ENCODE data around the gene KRT86. TPM values are rescaled to one million over a fixed set of nuclear protein-coding genes. Genes with fewer than 3 reads are reported as not detected.

Gene KRT86
- polyA plus RNA-seq, 1 donor (not counting 4 experiments of a cell fraction or from before 2014, with no cell fraction given): not detected

- Histone ChIP-seq H4K20me1 (ENCODE audit: control insufficient read depth, extremely low read depth, insufficient read depth, low read length) (no peaks in the 10 kb centered on the region), H3K9me1 (ENCODE audit: control insufficient read depth, extremely low read depth, insufficient read depth, low read length) (no peaks in the 10 kb centered on the region), H2AFZ (ENCODE audit: control insufficient read depth, low read length) (no peak overlapping the region), H3K9me3 (ENCODE audit: control insufficient read depth, low read depth, low read length) (no peaks in the 10 kb centered on the region), H3K79me2 (ENCODE audit: control insufficient read depth, insufficient read depth, low read length) (no peaks in the 10 kb centered on the region), H3K4me3 (ENCODE audit: control insufficient read depth in 2 of 3, extremely low read depth in 1 of 3, insufficient read depth in 2 of 3, low read depth in 1 of 3, low read length in 3 of 3) (no peak overlapping the region), H3K9ac (ENCODE audit: control insufficient read depth, extremely low read depth, insufficient read depth, low read length) (no peak overlapping the region), H3K27me3 (ENCODE audit: control insufficient read depth, extremely low read depth, insufficient read depth, low read length) (peaks cover 21% of the 10 kb centered on the region), H3K4me2 (ENCODE audit: control insufficient read depth, extremely low read depth, insufficient read depth, low read depth, low read length) (no peak overlapping the region), H3K4me1 (ENCODE audit: control insufficient read depth, extremely low read depth, insufficient read depth, low read length) (no peaks in the 10 kb centered on the region), H3K36me3 (ENCODE audit: control insufficient read depth in 2 of 2, extremely low read depth in 1 of 2, insufficient read depth in 2 of 2, low read length in 2 of 2) (no peaks in the 10 kb centered on the region), H3K27ac (ENCODE audit: control insufficient read depth, insufficient read depth, low read length) (no peak overlapping the region)
- FAIRE-seq (no peak), DNase-seq (ENCODE audit: low read depth, low spot score) (no peak)
- no peak for TF ChIP-seq EZH2 (IDR thresholded peaks at IDR 0.05; ENCODE audit: low read length)
- TF ChIP-seq, protein P1, sequence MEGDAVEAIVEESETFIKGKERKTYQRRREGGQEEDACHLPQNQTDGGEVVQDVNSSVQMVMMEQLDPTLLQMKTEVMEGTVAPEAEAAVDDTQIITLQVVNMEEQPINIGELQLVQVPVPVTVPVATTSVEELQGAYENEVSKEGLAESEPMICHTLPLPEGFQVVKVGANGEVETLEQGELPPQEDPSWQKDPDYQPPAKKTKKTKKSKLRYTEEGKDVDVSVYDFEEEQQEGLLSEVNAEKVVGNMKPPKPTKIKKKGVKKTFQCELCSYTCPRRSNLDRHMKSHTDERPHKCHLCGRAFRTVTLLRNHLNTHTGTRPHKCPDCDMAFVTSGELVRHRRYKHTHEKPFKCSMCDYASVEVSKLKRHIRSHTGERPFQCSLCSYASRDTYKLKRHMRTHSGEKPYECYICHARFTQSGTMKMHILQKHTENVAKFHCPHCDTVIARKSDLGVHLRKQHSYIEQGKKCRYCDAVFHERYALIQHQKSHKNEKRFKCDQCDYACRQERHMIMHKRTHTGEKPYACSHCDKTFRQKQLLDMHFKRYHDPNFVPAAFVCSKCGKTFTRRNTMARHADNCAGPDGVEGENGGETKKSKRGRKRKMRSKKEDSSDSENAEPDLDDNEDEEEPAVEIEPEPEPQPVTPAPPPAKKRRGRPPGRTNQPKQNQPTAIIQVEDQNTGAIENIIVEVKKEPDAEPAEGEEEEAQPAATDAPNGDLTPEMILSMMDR (optimal IDR thresholded peaks at IDR 0.05 in 1 of 3, IDR thresholded peaks at IDR 0.05 in 1 of 3, conservative IDR thresholded peaks at IDR 0.05 in 1 of 3; ENCODE audit: extremely low read depth in 1 of 3, insufficient read depth in 2 of 3, low read length in 3 of 3): no peak
- dilution Hi-C loops (cut with MboI; ENCODE audit: extremely low pct_ligation_motif_present, low sequenced_read_pairs): no loop called here
These were observed 19.3 kb upstream of the KRT86 start for GRCh38 chr12:52254965-52255751.

GRCh38 chr12:52255926-52256583, 18.4 kb upstream of the KRT86 start:
- H2AFZ ChIP-seq (ENCODE audit: control insufficient read depth, low read length): no peak overlapping the region
- H3K9me1 ChIP-seq (ENCODE audit: control insufficient read depth, extremely low read depth, insufficient read depth, low read length): no peaks in the 10 kb centered on the region
- H4K20me1 ChIP-seq (ENCODE audit: control insufficient read depth, extremely low read depth, insufficient read depth, low read length): no peaks in the 10 kb centered on the region
- DNase-seq (ENCODE audit: low read depth, low spot score) (no peak), FAIRE-seq (no peak)
- H3K4me2 ChIP-seq (ENCODE audit: control insufficient read depth, extremely low read depth, insufficient read depth, low read depth, low read length): no peak overlapping the region
- H3K79me2 ChIP-seq (ENCODE audit: control insufficient read depth, insufficient read depth, low read length): no peaks in the 10 kb centered on the region
- no peaks in the 10 kb centered on the region for H3K4me1 ChIP-seq (ENCODE audit: control insufficient read depth, extremely low read depth, insufficient read depth, low read length)
- H3K27ac ChIP-seq (ENCODE audit: control insufficient read depth, insufficient read depth, low read length): no peak overlapping the region
- dilution Hi-C loops (cut with MboI; ENCODE audit: extremely low pct_ligation_motif_present, low sequenced_read_pairs): no loop called here
- TF ChIP-seq, protein P1 (optimal IDR thresholded peaks at IDR 0.05 in 1 of 3, IDR thresholded peaks at IDR 0.05 in 1 of 3, conservative IDR thresholded peaks at IDR 0.05 in 1 of 3; ENCODE audit: extremely low read depth in 1 of 3, insufficient read depth in 2 of 3, low read length in 3 of 3): no peak
- TF ChIP-seq EZH2 (IDR thresholded peaks at IDR 0.05; ENCODE audit: low read length): no peak
- H3K27me3 ChIP-seq (ENCODE audit: control insufficient read depth, extremely low read depth, insufficient read depth, low read length): peaks cover 21% of the 10 kb centered on the region
- H3K9ac ChIP-seq (ENCODE audit: control insufficient read depth, extremely low read depth, insufficient read depth, low read length): no peak overlapping the region
- no peak overlapping the region for H3K4me3 ChIP-seq (ENCODE audit: control insufficient read depth in 2 of 3, extremely low read depth in 1 of 3, insufficient read depth in 2 of 3, low read depth in 1 of 3, low read length in 3 of 3)
- H3K36me3 ChIP-seq (ENCODE audit: control insufficient read depth in 2 of 2, extremely low read depth in 1 of 2, insufficient read depth in 2 of 2, low read length in 2 of 2): no peaks in the 10 kb centered on the region
- H3K9me3 ChIP-seq (ENCODE audit: control insufficient read depth, low read depth, low read length): no peaks in the 10 kb centered on the region

All from keratinocyte (primary cell).